Esophagus squamous epithelium (tissue), 5 donors: ENCODE results near the gene CYP1A2. TPM values are rescaled to one million over a fixed set of nuclear protein-coding genes. Genes with fewer than 3 reads are reported as not detected.

Experiments used
- DNase-seq: peaks from one replicate; lab custom pipeline; 2025; lab: John Stamatoyannopoulos, UW
- H3K27ac ChIP-seq, 4 donors: fragments of 200-600 bp; sonication (generic); one replicate each; pipeline ENCODE4 v1.5.1; 2016 to 2019; ENCODE audit warnings: mild to moderate bottlenecking in 1 of 4
- H3K27me3 ChIP-seq, 4 donors: fragments of 200-600 bp; sonication (generic); 1 replicate in 3 of 4; 2 replicates in 1 of 4; pipeline versions ENCODE4 v1.5.1 to v1.6.0; 2017 to 2021; ENCODE audit warnings: antibody characterized with exemption in 1 of 4
- H3K36me3 ChIP-seq, 3 donors: fragments of 200-600 bp; sonication (generic); one replicate each; pipeline ENCODE4 v1.5.1; 2016 to 2019
- H3K4me1 ChIP-seq, 3 donors: fragments of 200-600 bp; sonication (generic); one replicate each; pipeline ENCODE4 v1.5.1; 2017 to 2019
- H3K4me3 ChIP-seq, 4 donors: fragments of 200-600 bp; sonication (generic); 1 replicate in 3 of 4; 2 replicates in 1 of 4; pipeline ENCODE4 v1.5.1; 2016 to 2019; ENCODE audit warnings: mild to moderate bottlenecking in 2 of 4, moderate library complexity in 1 of 4
- H3K9me3 ChIP-seq, 3 donors: fragments of 200-600 bp; sonication (generic); one replicate each; pipeline ENCODE4 v1.5.1; 2016 to 2019
- CTCF ChIP-seq, 6 experiments: fragments of 450-650 bp in 4 of 6; fragments of 200-600 bp in 2 of 6; sonication (generic) in 2 of 6; IDR thresholded peaks; one replicate each; pipeline ENCODE4 v1.5.1; 2016 to 2019; ENCODE audit warnings: antibody characterized with exemption in 6 of 6, mild to moderate bottlenecking in 4 of 6, moderate library complexity in 4 of 6
- POLR2A ChIP-seq, 4 donors: fragments of 450-650 bp; IDR thresholded peaks; one replicate each; pipeline ENCODE4 v1.6.1; 2017; ENCODE audit warnings: antibody characterized with exemption in 4 of 4, mild to moderate bottlenecking in 4 of 4, moderate library complexity in 3 of 4
- WGBS, 2 donors: methylation state at CpG; one replicate each; pipeline ENCODE4 v1.1.5; 2018; 5-methylcytosine and 5-hydroxymethylcytosine counted together
- intact Hi-C: fragments of 100-400 bp; cut with DNase I; formaldehyde crosslinking; loops from one replicate; pipeline ENCODE4 v1.15.0; 2022
- total RNA-seq, 4 donors: library from RNA; depleted of rRNA; stranded (reverse); fragments of >200 nt; gene quantifications; one replicate each; pipeline ENCODE4 v1.1.0, GENCODE V29; 2016
- donor health status: DM: yes; HTN: yes; CAD: no.

The CYP1A2 gene
- total RNA-seq, 4 donors from 2014 or later, result not detected

- Histone ChIP-seq H3K36me3 (no peaks in the 10 kb centered on the region), H3K27me3 (peaks cover 0 to 28% (median 0%) of the 10 kb centered on the region in 4 donors), H3K4me3 (no peak overlapping the region), H3K9me3 (no peaks in the 10 kb centered on the region), H3K27ac (no peak overlapping the region), H3K4me1 (peaks cover 0 to 39% (median 8%) of the 10 kb centered on the region in 3 donors)
- TF ChIP-seq POLR2A (IDR thresholded peaks at IDR 0.05) (no peak), CTCF (IDR thresholded peaks at IDR 0.05) (no peak)
- intact Hi-C loops, result loop anchor here (5.0 to 10.0 kb wide), 2 partner anchors 130 to 393 kb away; no protein-coding TSS in a partner anchor
- 72 to 83% methylated on average over 9 to 10 of the region's 14 CpGs for WGBS, 2 donors
- no peak for DNase-seq
These were observed 18.8 kb downstream of the CYP1A2 start for GRCh38 chr15:74767167-74768098.

GRCh38 chr15:74768099-74768770, 19.6 kb downstream of the CYP1A2 start:
- peaks cover 3 to 40% (median 12%) of the 10 kb centered on the region in 3 donors for H3K4me1 ChIP-seq
- TF ChIP-seq POLR2A (IDR thresholded peaks at IDR 0.05) (no peak), CTCF (IDR thresholded peaks at IDR 0.05) (no peak)
- no peak overlapping the region for H3K4me3 ChIP-seq
- H3K9me3 ChIP-seq, result no peaks in the 10 kb centered on the region
- peaks cover 0 to 24% (median 0%) of the 10 kb centered on the region in 4 donors for H3K27me3 ChIP-seq
- H3K36me3 ChIP-seq, result no peaks in the 10 kb centered on the region
- no peak for DNase-seq
- no peak overlapping the region for H3K27ac ChIP-seq
- WGBS, 2 donors, result 23 to 28% methylated on average over 13 to 14 of the region's 15 CpGs
- intact Hi-C loops, result loop anchor here (5.0 to 10.0 kb wide), 2 partner anchors 131 to 393 kb away; no protein-coding TSS in a partner anchor

- no peak for DNase-seq
- Histone ChIP-seq H3K36me3 (no peaks in the 10 kb centered on the region), H3K27ac (no peak overlapping the region), H3K27me3 (peaks cover 0 to 24% (median 0%) of the 10 kb centered on the region in 4 donors), H3K4me3 (no peak overlapping the region), H3K4me1 (peaks cover 3 to 40% (median 18%) of the 10 kb centered on the region in 3 donors), H3K9me3 (no peaks in the 10 kb centered on the region)
- intact Hi-C loops, result loop anchor here (5.0 to 10.0 kb wide), 2 partner anchors 132 to 394 kb away; no protein-coding TSS in a partner anchor
- 0 to 5% methylated on average over 4 to 9 of the region's 9 CpGs for WGBS, 2 donors
- TF ChIP-seq POLR2A (IDR thresholded peaks at IDR 0.05) (no peak), CTCF (IDR thresholded peaks at IDR 0.05) (peak; percentile 78 to 90 (median 88))
These were observed 20.2 kb downstream of the CYP1A2 start for GRCh38 chr15:74768771-74769342.

- intact Hi-C loops, result loop anchor here (5.0 to 10.0 kb wide), 3 partner anchors 132 to 395 kb away; no protein-coding TSS in a partner anchor
- Histone ChIP-seq H3K36me3 (no peaks in the 10 kb centered on the region), H3K4me1 (peaks cover 3 to 47% (median 24%) of the 10 kb centered on the region in 3 donors), H3K27me3 (peaks cover 0 to 24% (median 0%) of the 10 kb centered on the region in 4 donors), H3K9me3 (no peaks in the 10 kb centered on the region), H3K4me3 (no peak overlapping the region), H3K27ac (no peak overlapping the region)
- WGBS, 2 donors, result 47 to 48% methylated on average over 6 to 7 of the region's 7 CpGs
- TF ChIP-seq POLR2A (IDR thresholded peaks at IDR 0.05) (no peak), CTCF (IDR thresholded peaks at IDR 0.05) (no peak)
- DNase-seq, result no peak
These were observed 20.9 kb downstream of the CYP1A2 start for GRCh38 chr15:74769463-74770025.
